Vagina (tissue), 2 donors: ENCODE measurements around the gene CCSER1. TPM values are rescaled to one million over a fixed set of nuclear protein-coding genes. Genes with fewer than 3 reads are reported as not detected.

Source experiments
- DNase-seq, 2 donors: peaks; one replicate each; pipeline ENCODE4 v3.0.0-alpha.2; 2017; ENCODE audit errors: extremely low spot score in 2 of 2
- H3K27ac ChIP-seq: fragments of 200-600 bp; sonication (generic); one replicate; pipeline ENCODE4 v1.5.1; 2019
- H3K27me3 ChIP-seq: fragments of 200-600 bp; sonication (generic); one replicate; pipeline ENCODE4 v1.5.1; 2019
- H3K36me3 ChIP-seq, 2 donors: fragments of 200-600 bp; sonication (generic); one replicate each; pipeline ENCODE4 v1.5.1; 2017 to 2019
- H3K4me1 ChIP-seq: fragments of 200-600 bp; sonication (generic); one replicate; pipeline ENCODE4 v1.5.1; 2019
- H3K4me3 ChIP-seq, 2 donors: fragments of 200-600 bp; sonication (generic); 1 replicate in 1 of 2; 2 replicates in 1 of 2; pipeline ENCODE4 v1.5.1; 2016 to 2019
- H3K9me3 ChIP-seq: fragments of 200-600 bp; sonication (generic); one replicate; pipeline ENCODE4 v1.5.1; 2019
- POLR2A ChIP-seq, 2 donors: fragments of 450-650 bp; IDR thresholded peaks; one replicate each; pipeline ENCODE4 v1.6.1; 2017; ENCODE audit warnings: antibody characterized with exemption in 2 of 2, mild to moderate bottlenecking in 2 of 2, moderate library complexity in 2 of 2
- POLR2AphosphoS5 ChIP-seq, 2 donors: sonication (generic); formaldehyde crosslinking; IDR thresholded peaks; one replicate each; pipeline ENCODE4 v1.9.0; 2017; ENCODE audit warnings: antibody characterized with exemption in 2 of 2, mild to moderate bottlenecking in 2 of 2, low read depth in 1 of 2; ENCODE audit not compliant: insufficient read depth in 1 of 2
- intact Hi-C: fragments of 100-400 bp; cut with DNase I; formaldehyde crosslinking; loops from one replicate; pipeline ENCODE4 v1.15.1; 2023
- total RNA-seq: library from RNA; depleted of rRNA; stranded (reverse); fragments of >200 nt; gene quantifications from one replicate; pipeline ENCODE4 v1.2.3, GENCODE V29; 2016
- TF ChIP-seq, protein P1 (sequence below), 3 experiments: fragments of 450-650 bp in 2 of 3; fragments of 200-600 bp in 1 of 3; sonication (generic) in 1 of 3; IDR thresholded peaks; one replicate each; pipeline ENCODE4 v1.5.1; 2017 to 2019; ENCODE audit warnings: antibody characterized with exemption in 3 of 3, mild to moderate bottlenecking in 2 of 3, moderate library complexity in 2 of 3

Gene CCSER1
- total RNA-seq, 1 donor from 2014 or later = 8.1 TPM

DNA sequence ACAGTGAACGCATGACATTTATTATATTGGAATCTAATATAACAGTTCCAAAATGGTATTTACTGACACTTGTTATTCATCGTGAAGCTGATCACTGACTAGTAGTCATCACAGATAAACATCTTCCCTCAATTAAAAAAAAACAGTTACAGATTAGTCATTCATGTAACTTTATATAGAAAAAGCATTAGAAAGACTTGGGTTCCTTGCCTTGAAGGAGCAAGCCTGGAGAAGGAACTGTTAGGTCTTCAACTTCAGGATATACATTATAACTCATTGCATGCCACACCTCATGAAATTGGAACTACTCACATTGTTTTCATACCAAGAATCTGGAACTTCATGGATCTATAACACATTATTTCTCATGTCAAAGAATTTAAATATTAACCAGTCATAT is 317.7 kb downstream of the CCSER1 start:
- Histone ChIP-seq H3K27me3 (no peaks in the 10 kb centered on the region), H3K27ac (no peak overlapping the region), H3K4me3 (no peak overlapping the region), H3K36me3 (no peaks in the 10 kb centered on the region), H3K9me3 (no peaks in the 10 kb centered on the region), H3K4me1 (no peaks in the 10 kb centered on the region)
- no peak for DNase-seq
- TF ChIP-seq, protein P1, sequence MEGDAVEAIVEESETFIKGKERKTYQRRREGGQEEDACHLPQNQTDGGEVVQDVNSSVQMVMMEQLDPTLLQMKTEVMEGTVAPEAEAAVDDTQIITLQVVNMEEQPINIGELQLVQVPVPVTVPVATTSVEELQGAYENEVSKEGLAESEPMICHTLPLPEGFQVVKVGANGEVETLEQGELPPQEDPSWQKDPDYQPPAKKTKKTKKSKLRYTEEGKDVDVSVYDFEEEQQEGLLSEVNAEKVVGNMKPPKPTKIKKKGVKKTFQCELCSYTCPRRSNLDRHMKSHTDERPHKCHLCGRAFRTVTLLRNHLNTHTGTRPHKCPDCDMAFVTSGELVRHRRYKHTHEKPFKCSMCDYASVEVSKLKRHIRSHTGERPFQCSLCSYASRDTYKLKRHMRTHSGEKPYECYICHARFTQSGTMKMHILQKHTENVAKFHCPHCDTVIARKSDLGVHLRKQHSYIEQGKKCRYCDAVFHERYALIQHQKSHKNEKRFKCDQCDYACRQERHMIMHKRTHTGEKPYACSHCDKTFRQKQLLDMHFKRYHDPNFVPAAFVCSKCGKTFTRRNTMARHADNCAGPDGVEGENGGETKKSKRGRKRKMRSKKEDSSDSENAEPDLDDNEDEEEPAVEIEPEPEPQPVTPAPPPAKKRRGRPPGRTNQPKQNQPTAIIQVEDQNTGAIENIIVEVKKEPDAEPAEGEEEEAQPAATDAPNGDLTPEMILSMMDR (IDR thresholded peaks at IDR 0.05) = no peak
- TF ChIP-seq POLR2AphosphoS5 (IDR thresholded peaks at IDR 0.05; ENCODE audit: insufficient read depth in 1 of 2, low read depth in 1 of 2) (no peak), POLR2A (IDR thresholded peaks at IDR 0.05) (no peak)
- intact Hi-C loops = no loop called here

DNA sequence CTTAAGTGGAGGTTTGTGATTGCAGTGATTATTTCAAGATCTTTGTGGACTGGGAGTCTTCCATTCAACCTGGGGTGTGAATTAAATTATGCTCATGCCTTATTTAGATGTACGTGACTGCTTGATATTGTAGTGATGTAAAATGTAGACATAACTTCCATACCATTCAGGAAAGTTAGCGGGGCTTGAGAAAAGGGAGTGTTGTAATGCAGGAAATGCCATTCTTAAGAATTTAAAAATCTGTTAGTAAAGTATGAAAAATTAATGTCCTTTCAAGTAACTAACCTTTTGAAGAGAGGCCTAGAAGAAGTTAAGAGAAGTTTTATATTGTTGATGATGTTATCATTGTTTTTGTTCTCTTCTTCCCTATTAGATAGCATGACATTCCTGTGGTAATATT is 318.2 kb downstream of the CCSER1 start:
- H3K27me3 ChIP-seq = no peaks in the 10 kb centered on the region
- DNase-seq = no peak
- H3K27ac ChIP-seq = no peak overlapping the region
- TF ChIP-seq POLR2AphosphoS5 (IDR thresholded peaks at IDR 0.05; ENCODE audit: insufficient read depth in 1 of 2, low read depth in 1 of 2) (no peak), POLR2A (IDR thresholded peaks at IDR 0.05) (no peak)
- TF ChIP-seq, protein P1 (IDR thresholded peaks at IDR 0.05) = no peak
- no peaks in the 10 kb centered on the region for H3K4me1 ChIP-seq
- intact Hi-C loops = no loop called here
- no peaks in the 10 kb centered on the region for H3K36me3 ChIP-seq
- no peaks in the 10 kb centered on the region for H3K9me3 ChIP-seq
- no peak overlapping the region for H3K4me3 ChIP-seq

DNA sequence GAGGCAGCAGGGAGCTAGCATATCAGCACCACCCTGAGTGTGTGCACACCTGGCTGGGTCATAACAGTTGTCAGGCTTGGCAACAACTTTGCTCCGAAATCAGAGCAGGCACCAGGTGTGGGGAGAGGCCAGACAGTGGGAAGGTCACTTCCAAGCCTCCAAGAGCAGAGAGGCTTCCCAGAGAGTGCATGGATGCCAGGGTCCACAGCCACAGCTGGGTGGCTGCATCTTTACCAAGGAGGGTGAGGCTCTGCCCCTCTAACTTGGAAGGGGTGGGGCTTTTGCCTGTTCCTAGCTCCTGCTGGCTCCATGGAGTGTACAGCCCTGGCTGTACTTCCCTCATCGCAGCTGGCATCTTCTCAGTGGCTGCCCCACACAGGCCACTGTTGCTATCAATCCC is 322.4 kb downstream of the CCSER1 start:
- no peaks in the 10 kb centered on the region for H3K4me1 ChIP-seq
- no peak for DNase-seq
- no peak overlapping the region for H3K4me3 ChIP-seq
- no peaks in the 10 kb centered on the region for H3K27me3 ChIP-seq
- no peak overlapping the region for H3K27ac ChIP-seq
- intact Hi-C loops = no loop called here
- TF ChIP-seq POLR2A (IDR thresholded peaks at IDR 0.05) (no peak), POLR2AphosphoS5 (IDR thresholded peaks at IDR 0.05; ENCODE audit: insufficient read depth in 1 of 2, low read depth in 1 of 2) (no peak)
- TF ChIP-seq, protein P1 (IDR thresholded peaks at IDR 0.05) = no peak
- H3K36me3 ChIP-seq = no peaks in the 10 kb centered on the region
- no peaks in the 10 kb centered on the region for H3K9me3 ChIP-seq

DNA sequence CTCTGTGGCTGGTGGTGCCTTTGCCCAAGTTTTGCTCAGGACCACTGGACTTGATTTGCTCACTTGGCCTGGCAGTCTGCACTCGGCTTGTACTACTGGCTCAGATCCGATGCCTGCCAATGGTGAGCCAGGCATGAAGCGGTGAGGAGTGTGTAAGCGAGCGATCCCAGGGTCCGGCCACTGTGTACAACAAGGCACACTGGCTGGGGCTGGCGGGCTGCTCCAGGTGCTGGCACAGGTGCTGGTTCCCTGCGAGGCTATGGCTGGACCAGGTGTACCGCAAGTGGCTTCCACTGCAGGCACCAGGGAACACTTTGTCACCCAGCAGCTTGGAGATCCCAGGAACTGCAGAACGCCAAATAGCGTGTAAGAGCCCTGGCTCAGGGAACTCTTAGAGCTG is 329.7 kb downstream of the CCSER1 start:
- TF ChIP-seq POLR2A (IDR thresholded peaks at IDR 0.05) (no peak), POLR2AphosphoS5 (IDR thresholded peaks at IDR 0.05; ENCODE audit: insufficient read depth in 1 of 2, low read depth in 1 of 2) (no peak)
- TF ChIP-seq, protein P1 (IDR thresholded peaks at IDR 0.05) = no peak

DNA sequence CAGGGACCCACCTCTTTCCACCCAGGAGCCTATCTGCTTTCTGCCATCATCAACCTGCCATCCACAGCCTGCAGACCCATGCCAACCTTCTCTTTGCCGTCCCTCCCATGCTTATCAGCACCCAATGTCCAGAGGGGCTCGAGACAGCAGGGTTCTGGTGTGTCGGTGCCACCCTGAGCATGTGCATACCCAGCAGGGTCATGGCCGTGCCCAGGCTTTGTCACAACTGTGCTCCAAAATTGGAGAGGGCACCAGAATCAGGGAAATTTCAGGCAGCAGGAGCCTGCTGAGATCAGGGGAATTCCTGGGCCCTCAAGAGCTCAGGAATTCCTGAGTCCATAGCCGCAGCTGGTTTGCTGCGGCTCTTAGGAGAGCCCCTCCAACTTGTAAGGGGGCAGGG is 330.6 kb downstream of the CCSER1 start:
- Histone ChIP-seq H3K4me3 (no peak overlapping the region), H3K27me3 (no peaks in the 10 kb centered on the region), H3K27ac (no peak overlapping the region), H3K4me1 (no peaks in the 10 kb centered on the region), H3K36me3 (no peaks in the 10 kb centered on the region), H3K9me3 (no peaks in the 10 kb centered on the region)
- DNase-seq = no peak
- intact Hi-C loops = no loop called here
- no peak for TF ChIP-seq POLR2A (IDR thresholded peaks at IDR 0.05)
- no peak for TF ChIP-seq POLR2AphosphoS5 (IDR thresholded peaks at IDR 0.05; ENCODE audit: insufficient read depth in 1 of 2, low read depth in 1 of 2)
- TF ChIP-seq, protein P1 (IDR thresholded peaks at IDR 0.05) = no peak

More for the DNA sequence above, 329.7 kb downstream of the CCSER1 start:
- Histone ChIP-seq H3K36me3 (no peaks in the 10 kb centered on the region), H3K9me3 (no peaks in the 10 kb centered on the region), H3K4me1 (no peaks in the 10 kb centered on the region), H3K27me3 (no peaks in the 10 kb centered on the region), H3K27ac (no peak overlapping the region), H3K4me3 (no peak overlapping the region)
- intact Hi-C loops = no loop called here
- no peak for DNase-seq
